Fibroblast of skin of left quadriceps (primary cell): ENCODE measurements around the gene RARG.
"Not testable (repeated sequence)": the region's sequence is repeated elsewhere in the genome, so short reads cannot be mapped to it uniquely, and the experiment has no call there.

ENCODE experiments used
- DNase-seq, 2 experiments: peaks; one replicate each; pipeline ENCODE4 v3.0.0-alpha.2; 2013; ENCODE audit warnings: low read depth in 2 of 2

RARG gene

GRCh38 chr12:53210843-53211242 lies 21.2 kb downstream of the RARG start:
- DNase-seq, result no peak

GRCh38 chr12:53208877-53209463 lies 23.0 kb downstream of the RARG start:
- no peak for DNase-seq

DNA sequence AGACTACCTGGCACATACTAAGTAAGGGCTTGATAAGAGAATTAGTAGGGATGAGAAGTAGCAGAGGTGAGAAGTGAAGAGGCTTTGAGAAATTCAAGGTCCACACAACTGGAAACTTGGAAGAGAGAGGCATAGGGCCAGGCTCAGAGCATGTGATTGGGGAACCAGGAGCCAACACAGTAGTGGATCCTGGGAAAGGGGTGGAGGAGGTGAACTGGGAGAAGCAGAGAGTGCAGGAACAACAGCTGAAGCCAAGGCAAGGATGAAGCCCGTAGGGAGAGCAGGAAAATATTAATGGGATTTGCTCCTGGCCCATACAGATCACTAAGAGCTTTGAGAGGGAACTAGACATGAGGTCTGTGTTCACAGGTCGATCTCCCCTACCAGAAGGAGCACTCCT lies 23.6 kb downstream of the RARG start:
- no peak for DNase-seq

DNA sequence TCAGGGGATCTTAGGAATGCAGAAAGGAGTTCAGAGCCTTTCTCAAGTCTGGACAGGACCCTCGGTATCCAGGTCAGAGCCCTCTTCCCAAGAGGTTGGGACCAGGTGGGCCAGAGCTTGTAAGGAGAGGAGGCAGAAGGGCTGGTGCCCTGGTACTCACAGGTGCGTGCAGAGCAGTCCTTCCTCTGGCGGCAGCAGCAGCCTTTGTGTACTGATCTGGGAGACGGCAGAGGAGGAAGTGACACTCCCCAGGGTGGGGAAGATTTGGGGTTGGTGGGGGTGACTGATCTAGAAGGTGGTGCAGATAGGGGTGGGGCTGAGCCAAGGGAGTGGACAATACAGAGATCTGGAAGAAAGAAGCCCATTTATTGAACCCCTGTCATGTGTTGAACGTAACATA lies 25.0 kb downstream of the RARG start, which contains the start of gene ITGB7:
Gene ITGB7 (minus strand): TSS at position 210 of the 400 bp plus-strand sequence. CDS start 6,808 bp downstream, outside the sequence.
- no peak for DNase-seq

DNA sequence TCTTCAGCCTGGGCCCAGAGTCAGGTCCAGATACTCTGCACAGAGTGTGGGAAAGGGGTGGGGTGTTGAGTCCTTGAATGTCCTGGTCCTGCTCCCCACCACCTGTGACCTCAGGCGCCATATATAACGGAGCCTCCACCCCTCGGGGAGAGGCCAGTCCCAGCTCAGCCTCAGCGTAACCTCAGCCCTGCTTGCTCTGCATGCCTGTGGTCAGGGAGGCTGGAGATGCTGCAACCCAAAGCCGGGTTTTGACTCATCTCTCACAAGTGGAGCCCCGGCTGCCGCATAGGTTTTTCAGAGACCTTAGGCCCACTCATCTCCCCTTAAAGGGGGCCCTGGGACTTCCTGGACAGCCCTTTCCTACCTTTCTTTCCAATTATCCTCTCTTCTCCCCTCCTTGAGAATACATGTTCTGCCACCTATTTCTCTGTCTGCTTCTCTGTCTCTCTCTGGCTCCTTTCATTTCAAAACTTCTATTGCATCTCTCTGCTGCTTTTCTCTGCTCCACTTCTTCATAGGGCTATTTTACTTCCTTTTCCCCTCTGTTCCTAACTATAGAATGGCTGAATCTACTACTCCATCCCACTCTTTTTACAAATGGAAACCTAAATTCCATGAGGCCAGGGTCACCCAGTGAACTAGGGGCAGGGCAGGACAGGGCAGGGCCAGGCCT lies 26.1 kb downstream of the RARG start:
- no peak for DNase-seq

DNA sequence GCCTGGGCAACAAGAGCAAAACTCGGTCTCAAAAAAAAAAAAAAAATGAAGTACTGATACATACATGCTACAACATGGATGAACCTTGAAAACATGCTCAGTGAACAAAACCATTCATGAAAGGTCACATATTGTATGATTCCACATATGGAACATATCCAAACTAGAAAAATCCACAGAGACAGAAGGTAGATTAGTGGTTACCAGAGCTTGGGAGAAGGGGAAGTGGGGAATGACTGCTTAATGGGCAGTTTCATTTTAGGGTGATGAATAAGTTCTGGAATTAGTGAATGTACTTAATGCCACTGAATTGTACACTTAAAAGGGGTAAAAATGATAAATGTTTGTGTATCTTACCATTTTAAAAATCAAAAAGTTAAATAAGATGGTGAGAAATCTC lies 27.7 kb downstream of the RARG start:
- no peak for DNase-seq

- DNase-seq, result not testable (repeated sequence)
Observed at GRCh38 chr12:53202316-53202715, 29.7 kb downstream of the RARG start.

DNA sequence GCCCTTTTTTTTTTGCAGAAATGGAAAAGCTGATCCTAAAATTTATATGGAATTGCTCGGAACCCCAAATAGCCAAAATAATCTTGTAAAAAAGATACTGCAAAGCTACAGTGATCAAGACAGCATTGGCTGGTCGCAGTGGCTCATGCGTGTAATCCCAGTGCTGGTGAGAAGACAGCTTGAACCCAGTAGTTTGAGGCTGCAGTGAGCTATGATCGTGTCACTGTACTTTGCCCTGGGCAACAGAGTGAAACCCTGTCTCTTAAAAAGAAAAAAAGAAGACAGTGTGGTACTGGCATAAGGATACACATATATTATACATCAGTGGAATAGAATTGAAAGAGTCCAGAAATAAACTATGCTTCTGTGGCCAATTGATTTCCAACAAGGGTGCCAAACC lies 30.4 kb downstream of the RARG start:
- DNase-seq, result no peak

DNA sequence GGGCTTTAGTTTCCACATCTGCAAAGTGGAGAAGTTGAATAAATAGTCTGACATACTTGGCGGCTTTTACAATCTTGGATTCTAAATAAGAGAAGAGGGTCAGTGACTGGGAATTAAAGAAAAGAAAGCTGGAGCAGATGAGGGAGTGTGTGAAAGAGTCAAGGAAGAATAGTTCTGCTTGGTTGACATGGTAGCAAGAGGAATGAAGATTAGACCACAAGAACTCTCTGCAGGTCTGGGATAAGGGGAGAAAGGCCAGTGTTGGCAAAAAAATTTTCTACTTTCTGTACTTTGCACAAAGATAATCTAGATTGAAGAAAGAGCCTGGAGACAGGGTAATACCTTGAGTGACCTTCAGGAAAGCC lies 30.9 kb downstream of the RARG start:
- no peak for DNase-seq

GRCh38 chr12:53200458-53201176 lies 31.4 kb downstream of the RARG start:
- no peak for DNase-seq

DNA sequence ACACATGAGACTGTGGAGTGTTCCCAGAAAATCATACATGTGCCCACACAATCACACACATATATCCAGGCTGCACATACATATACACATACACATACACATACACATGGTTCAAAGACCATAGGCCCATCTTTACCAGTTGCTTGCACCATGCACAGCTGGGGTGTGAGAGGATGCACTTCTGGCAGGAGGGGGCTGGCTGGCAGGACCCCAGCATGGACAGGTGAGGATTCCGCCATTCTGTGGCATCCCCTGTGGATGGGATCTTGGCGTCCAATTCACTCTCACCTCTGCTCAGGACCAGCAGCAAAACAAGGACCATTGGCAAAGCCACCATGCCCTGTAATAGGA lies 31.9 kb downstream of the RARG start:
- no peak for DNase-seq

DNA sequence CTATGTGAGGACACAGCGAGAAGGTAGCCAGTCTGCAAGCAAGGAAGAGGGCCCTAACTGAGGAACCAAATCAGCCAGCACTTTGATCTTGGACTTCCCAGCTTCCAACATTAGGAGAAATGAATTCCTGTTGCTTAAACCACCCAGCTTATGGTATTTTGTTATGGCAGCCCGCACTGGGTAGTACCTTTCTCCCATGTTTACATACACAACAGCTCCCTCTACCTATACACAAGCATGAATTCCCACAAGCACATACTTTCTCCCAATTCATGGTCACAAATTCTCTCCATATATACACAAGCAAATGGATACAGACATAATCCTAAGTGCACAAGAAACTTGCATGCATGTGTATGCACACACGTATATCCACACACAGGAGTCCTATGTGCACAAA lies 32.3 kb downstream of the RARG start:
- DNase-seq, result no peak

GRCh38 chr12:53198486-53199110 lies 33.4 kb downstream of the RARG start:
- no peak for DNase-seq

DNA sequence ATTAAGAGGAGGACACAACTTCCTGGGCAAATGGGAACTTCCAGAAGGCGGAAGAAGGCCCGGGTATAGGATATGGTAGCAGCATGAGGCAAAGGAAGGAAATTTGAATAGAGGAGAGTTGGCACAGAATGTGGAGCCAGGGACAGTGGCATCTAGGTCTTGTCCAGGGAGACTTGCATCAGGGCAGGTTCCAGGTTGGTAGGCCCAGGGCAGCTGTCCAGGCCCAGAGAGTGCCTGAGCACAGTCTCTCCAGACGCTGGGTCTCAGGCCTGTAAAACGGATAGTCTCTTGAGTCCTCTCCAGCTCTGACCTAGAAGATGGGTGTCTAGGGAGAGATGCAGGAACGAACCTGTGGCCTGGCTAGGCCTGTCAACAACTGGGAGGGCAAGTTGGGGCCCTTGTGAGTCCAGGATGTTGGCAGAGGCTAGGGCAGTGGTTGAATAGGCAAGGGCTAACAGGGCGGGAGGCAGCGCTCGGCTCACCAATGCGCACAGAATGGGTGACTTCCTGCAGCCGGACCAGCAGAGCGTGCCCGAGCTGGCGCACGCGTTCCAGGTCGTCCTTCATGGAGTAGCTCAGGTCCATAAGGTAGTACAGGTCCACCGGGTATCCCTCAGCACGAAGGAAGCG lies 34.9 kb downstream of the RARG start:
- no peak for DNase-seq

DNA sequence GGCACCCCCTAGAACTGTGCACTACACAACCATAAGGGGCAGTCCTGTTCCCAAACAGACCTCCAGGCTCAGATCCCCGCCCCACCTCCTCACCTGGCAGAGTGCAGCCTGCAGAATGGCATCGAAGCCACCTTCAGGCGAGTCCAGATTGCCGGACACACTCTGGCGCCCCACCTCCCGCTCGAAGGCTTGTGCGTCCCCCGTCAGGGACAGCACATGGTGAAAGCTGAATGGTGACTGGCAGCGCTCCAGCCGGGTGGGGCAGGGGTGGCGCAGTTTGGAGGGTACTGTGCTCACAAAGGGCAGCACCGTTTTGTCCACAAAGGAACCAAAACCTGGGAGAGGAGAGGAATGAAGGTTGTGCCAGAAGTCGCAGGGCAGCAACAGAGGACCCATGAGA lies 35.5 kb downstream of the RARG start:
- no peak for DNase-seq

- no peak for DNase-seq
Observed at GRCh38 chr12:53195516-53196420, 36.2 kb downstream of the RARG start.

DNA sequence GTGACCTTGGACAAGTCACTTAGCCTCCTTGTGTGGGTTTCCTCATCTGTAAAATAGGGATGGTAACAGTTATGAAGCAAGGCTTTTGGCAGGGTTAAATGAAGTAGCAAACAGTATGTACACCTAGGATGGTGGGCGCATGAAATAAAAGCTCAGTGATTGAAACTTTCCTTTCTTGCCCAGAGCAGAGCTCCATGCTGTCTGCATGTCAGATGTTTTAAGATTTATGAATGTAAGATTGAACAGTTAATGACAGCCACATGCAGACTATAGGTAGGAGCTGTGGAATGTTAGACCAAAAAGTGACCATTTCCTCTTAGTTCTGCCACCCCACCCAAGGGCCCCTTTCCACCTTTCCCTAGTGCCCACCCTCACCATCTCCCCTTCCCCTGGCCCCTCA lies 37.0 kb downstream of the RARG start:
- DNase-seq, result no peak

DNA sequence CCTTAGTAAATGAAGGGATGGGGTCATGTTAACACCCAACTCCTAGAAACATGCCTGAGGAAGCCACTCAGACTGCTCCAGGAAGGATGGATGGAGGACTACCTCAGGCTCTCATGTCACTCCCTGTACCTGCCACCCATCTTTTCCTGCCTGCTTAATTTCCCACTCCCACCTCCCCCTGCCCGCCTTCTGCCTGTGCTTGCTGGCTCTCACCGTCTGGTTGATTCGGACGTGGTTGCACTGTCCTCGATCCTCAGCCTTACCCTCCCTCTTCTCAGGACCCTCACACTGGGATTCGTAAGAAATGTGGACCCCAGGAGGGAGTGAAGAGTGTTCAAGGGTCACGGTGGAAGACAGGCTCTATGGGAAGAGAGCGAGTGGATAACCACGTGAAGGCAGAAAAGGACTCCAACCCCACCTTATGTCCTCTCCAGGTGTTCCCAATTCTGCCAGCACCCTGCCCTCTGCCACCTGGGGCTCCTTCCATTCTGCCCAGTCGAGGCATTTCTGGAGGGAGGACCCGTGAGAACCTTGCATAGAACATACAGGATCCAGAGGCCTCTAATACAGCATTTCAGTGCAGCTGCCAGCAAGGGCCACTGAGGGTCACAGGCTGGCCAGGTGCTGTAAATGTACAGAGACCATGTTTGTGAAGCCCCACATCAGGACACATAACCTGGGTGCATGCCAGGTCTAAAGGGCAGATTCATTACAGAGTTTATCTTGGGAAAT lies 37.9 kb downstream of the RARG start:
- DNase-seq, result no peak

GRCh38 chr12:53193040-53193439 lies 39.0 kb downstream of the RARG start:
- no peak for DNase-seq

DNA sequence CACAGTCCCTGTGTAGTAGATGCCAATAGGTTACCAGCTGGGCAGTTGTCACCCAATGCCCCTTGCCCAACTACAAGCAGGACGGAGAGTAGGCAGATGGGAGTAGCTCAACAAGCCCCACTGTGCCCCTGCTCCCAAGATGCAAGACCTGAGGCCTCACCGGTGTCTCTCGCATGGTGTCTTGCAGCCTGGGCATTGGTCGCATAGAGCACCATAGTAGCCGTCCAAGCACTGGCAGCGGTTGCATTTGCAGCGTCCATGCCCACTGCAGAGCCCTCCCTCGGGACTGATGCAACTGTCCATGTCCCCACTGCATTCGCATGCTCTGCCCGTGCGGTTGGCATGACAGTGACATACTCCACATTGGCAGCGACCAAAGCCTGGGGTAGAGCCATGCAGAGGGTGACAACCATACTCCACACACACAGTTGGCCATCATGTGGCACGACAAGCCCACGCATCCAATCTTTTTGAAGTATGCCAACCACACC lies 39.4 kb downstream of the RARG start:
- DNase-seq, result no peak
